HG03095 (cell line): Measurements from ENCODE around the gene VIL1.

Experiments used
- ATAC-seq: cut with Tn5 transposase; IDR thresholded peaks from one replicate; pipeline ENCODE4 v1.9.1; 2021; ENCODE audit warnings: moderate library complexity; ENCODE audit not compliant: unreplicated experiment

VIL1 gene

DNA sequence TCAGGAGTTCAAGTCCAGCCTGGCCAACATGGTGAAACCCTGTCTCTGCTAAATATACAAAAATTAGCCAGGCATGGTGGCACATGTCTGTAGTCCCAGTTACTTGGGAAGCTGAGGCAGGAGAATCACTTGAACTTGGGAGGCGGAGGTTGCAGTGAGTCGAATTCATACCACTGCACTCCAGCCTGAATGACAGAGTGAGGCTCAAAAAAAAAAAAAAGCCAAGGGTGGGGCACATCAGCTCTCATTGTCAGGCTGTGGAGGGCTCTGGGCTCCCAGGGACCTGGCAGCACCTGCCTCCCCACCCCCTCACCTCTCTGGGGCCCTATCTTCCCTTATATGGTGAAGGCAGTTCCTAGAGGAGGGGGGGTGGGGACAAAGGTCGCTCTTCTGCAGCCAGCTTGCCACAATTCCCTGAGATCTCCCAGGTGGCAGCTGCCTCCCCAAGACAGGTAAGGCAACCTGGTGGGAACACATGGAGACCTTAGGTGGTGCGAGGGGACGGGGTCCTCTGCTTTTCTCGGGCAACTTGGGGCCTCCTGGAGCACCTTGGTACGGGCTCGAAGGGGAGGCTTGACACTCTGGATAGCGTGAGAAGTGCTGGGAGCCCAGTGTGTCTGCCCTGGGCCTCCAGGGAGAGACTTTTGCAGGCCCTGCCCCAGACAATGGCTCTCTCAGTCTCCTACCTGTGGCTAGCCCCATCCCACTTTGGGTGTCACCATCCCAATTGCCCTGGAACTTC is at the start of gene VIL1:
VIL1 (plus strand) TSS at position 407 of the 742 bp plus-strand sequence. CDS start 4,656 bp downstream, outside the sequence.
- no peak for ATAC-seq

DNA sequence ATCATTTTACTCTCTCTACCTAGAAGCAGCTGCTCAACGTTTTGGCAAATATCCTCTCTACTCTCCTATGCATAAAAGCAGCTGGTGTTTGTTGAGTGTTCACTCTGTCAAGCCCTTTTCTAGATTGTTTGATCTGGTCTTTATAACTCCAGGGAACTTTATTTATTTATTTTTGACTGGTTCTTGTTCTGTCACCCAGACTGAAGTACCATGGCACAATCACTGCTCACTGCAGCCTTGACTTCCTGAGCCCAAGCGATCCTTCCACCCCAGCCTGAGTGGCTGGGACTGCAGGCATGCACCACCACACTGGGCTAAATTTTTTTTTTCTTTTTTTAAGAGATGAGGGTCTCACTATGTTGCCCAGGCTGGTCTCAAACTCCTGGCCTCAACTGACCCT is 49.6 kb upstream of the VIL1 start:
- ATAC-seq: no peak

DNA sequence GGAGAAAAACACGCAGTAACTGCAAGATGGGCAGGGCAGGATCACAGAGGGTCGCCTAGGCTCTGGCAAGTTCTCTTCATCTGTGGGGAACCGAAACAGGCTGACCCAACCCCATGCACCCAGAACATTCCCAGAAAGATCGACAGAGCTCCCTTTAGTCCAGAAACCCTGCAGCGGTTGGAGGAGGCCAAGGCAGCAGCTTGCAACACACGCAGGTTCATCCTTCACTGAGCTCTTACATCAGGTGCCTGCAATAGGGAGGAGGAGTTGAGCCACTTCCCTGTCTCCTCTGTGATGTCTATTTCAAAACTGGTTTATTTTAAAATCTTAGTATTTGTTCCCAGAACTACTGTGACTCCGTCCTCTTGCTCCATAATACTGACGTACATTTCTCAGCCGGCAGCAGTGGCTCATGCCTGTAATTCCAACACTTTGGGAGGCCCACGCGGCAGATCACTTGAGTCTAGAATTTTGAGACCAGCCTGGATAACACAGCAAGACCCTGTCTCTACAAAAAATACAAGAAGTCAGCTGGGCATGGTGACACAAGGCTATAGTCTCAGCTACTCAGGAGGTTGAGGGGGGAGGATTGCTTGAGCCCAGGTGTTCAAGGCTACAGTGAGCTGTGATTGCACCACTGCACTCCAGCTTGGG is 48.4 kb upstream of the VIL1 start:
- no peak for ATAC-seq

DNA sequence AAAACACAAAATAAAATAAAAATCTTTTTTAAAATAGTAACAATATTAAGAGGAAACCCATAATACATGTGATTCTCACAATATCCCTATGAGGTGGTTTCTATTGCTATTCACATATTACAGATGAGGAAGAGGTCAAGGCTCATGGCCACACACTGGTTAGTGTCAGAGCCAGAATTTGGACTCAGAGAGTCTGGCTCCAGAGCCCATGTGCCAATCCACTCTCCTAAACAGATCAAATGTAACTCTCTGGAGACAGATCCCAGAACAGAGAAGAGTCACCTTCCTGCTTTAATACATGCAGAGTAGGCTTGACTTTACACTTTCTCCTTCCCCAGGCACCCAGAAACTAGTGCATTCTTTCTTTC is 47.0 kb upstream of the VIL1 start:
- no peak for ATAC-seq

DNA sequence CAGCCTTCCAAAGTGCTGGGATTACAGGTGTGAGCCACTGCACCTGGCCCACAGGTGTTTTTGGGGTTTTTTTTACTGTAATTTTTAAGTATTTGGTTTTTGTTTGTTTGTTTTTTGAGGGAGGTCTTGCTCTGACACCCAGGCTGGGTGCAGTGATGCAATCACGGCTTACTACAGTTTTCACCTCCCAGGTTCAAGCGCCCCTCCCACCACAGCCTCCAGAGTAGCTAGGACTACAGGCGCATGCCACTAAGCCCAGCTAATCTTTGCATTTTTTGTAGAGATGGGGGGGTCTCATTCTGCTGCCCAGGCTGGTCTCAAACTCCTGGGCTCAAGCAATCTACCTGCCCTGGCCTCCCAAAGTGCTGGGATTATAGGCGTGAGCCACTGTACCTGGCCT is 44.1 kb upstream of the VIL1 start:
- ATAC-seq: no peak

DNA sequence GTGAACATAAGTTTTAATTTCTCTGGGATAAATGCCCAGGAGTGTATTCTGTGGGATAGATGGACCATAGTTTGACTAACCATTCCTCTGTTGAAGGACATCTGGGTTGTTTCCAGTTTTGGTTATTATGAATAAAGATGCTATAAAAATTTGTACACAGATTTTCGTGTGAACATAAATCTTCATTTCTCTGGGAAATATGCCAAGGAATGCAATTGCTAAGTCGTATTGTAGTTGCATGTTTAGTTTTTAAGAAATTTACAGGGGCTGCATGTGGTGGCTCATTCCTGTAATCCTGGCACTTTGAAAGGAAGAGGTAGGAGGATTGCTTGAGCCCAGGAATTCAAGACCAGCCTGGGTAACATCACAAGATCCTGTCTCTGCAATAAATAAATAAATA is 43.7 kb upstream of the VIL1 start:
- ATAC-seq: no peak

DNA sequence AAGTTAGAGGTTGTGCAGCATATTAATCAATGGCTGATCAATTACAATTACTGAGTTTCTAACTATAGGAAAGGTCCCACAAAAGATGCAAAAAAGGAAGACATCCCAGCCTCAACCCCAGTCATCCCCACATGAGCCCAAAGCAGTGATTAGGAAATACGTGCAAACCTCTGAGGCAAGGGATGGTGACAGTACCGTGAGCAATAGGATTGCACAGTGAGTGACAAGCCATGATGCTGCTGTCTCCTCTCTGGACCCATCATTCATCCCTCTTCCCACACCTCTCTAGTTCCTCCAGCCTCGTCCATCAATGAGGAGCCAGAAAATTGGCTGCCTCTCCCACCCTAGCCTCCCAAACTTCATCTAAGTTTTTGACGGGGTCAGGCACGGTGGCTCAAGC is 40.9 kb upstream of the VIL1 start:
- no peak for ATAC-seq

DNA sequence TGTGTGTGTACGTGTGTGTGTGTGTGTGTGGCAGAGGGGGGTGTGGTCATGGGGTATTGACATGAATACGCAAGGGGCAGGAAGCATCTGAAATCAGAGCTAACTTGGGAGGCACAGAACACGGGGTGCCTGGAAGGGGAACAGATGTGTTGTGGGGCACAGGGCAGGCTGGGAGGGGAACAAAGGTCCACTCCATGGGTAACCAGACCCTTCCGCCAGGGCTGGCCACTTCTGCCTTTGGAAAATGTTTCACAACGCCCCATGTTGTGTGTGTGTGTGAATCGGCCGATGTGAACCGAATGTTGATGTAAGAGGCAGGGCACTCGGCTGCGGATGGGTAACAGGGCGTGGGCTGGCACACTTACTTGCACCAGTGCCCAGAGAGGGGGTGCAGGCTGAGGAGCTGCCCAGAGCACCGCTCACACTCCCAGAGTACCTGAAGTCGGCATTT is 37.0 kb upstream of the VIL1 start, which contains the start of gene SLC11A1:
SLC11A1 (plus strand) TSS at position 358 of the 451 bp plus-strand sequence. CDS start 96 bp downstream, outside the sequence.
- no peak for ATAC-seq

DNA sequence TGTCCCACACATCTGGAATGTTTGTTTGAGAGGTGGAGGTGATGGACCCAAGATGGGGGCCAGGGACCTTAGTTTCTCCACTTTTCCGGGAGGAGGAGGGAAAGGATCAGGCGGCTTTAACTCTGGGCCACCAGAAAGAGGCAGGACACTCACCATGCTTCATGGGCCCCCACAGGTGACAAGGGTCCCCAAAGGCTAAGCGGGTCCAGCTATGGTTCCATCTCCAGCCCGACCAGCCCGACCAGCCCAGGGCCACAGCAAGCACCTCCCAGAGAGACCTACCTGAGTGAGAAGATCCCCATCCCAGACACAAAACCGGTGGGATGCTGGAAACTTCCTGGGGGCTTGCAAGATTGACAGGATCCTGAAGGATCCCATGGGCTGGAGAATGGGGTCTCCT is 36.1 kb upstream of the VIL1 start:
- ATAC-seq: no peak

DNA sequence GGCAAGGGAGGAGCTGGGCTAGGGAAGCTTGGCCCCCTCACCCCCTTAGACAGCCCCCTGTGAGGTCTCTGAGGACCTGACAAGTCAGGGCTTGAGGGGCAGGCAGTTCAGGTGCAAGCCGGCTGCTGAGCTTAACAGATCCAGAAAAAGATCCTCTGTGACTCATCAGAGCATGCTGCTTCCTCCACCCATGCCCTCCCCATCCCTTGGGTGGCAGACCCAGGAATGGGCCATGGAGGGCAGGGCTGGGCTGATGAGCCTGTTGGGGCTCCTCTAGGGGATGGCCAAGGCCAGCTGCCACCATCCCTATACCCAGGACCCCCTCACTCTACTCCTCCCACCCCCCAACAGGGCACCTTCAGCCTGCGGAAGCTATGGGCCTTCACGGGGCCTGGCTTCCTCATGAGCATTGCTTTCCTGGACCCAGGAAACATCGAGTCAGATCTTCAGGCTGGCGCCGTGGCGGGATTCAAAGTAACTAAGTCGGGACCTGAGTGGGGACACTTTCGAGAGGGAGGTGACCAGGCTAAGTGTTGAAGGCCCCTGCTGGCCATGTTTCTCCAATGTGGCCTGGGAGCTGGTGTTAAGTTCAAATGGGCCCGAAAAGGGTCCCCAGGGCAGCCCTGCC is 34.9 kb upstream of the VIL1 start:
- ATAC-seq: no peak

DNA sequence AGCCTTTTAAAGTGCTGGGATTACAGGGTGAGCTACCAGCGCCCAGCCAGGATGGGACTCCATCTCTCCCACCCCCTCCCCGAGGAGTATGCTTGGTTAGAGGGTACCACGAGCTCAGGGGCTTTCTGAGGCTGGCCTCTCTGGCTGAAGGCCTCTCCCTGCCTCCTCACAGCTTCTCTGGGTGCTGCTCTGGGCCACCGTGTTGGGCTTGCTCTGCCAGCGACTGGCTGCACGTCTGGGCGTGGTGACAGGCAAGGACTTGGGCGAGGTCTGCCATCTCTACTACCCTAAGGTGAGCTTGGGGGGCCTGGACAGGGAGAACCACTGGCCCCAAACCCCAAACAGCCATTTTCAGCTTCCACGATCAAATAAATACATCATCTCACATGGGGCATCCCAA is 33.9 kb upstream of the VIL1 start:
- no peak for ATAC-seq

DNA sequence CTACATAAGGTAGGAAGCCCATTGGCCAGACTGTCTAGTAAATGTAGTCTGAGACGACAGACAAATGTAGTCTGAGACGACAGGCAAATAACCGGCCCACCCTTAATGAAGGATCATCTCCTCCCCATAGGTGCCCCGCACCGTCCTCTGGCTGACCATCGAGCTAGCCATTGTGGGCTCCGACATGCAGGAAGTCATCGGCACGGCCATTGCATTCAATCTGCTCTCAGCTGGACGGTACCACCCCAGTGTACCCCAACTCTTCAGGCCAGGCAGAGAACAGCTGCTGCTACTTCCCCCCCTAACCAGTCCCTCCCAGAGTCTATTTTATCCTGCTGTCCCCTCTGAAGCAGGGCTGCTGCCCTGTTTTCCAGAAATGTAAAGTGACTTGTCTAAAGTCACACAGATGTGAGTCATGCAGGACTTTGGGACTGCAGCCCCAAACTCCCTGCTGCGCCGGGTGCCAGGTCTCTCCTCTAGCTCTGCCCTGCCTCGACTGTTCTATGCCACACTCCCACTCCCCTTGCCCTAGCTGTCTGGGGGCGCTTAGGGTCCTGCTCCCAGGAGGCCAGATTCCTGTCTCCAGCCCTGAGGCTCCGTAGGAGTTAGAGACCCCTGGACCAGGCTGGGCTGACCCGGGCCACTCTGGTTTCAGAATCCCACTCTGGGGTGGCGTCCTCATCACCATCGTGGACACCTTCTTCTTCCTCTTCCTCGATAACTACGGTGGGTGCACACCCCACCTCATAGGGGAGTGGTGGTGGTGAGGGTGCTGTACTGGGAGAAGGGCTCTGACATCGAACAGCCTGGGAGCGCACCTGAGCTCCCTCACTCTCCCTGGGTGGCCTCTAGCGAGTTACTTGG is 32.2 kb upstream of the VIL1 start:
- ATAC-seq: no peak

DNA sequence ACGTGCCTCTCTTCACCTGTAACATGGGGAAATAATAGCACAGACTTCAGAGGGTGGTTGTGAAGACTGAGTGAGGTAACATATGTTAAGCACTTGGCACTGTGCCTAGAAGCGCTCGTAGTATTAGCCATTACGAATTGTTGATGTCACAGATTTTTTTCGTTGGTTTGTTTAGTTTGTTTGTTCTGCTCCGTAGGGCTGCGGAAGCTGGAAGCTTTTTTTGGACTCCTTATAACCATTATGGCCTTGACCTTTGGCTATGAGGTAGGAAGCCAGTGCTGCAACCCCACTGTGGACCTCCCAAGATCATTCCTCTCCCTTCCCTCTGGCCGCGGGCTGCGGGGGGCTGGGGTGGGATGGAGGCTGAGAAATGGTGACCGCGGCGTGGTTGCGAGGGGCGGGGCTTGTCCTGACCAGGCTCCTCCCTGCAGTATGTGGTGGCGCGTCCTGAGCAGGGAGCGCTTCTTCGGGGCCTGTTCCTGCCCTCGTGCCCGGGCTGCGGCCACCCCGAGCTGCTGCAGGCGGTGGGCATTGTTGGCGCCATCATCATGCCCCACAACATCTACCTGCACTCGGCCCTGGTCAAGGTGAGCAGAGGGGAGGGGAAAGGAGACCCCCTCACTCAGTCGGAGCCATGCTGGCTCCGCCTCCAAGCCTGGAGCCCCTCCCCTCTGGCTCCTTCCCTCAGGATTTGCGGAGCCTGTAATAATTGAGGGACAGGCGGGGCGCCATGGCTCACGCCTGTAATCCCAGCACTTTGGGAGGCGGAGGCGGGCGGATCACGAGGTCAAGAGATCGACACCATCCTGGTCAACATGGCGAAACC is 31.3 kb upstream of the VIL1 start:
- no peak for ATAC-seq

DNA sequence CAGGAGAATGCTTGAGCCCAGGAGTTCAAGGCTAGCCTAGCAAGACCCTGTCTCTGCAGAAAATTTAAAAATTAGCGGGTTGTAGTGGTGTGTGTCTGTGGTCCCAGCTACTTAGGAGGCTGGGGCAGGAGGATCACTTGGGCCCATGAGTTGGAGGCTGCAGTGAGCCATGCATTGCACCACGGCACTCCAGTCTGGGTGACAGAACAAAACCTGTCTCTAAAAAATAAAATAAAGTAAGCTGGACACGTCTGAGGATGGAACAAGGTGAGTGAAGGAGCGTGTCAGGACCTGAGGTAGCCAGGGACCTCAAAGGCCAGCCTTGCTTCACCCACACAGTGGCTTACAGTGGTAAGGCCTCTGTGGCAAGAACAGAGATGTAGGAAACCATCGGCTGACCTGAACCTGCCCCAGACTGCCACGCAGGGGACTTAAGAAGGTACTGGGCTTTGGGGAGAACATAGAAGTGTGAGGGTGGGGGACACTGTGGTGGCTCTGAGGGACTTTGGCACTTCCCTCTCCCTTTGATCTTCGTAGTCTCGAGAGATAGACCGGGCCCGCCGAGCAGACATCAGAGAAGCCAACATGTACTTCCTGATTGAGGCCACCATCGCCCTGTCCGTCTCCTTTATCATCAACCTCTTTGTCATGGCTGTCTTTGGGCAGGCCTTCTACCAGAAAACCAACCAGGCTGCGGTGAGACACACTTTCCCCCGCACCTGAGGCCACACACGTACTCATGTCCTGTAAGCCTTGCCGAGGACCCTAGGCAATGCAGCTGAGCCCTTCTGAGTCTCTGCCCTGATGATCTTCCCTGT is 29.4 kb upstream of the VIL1 start:
- ATAC-seq: no peak

DNA sequence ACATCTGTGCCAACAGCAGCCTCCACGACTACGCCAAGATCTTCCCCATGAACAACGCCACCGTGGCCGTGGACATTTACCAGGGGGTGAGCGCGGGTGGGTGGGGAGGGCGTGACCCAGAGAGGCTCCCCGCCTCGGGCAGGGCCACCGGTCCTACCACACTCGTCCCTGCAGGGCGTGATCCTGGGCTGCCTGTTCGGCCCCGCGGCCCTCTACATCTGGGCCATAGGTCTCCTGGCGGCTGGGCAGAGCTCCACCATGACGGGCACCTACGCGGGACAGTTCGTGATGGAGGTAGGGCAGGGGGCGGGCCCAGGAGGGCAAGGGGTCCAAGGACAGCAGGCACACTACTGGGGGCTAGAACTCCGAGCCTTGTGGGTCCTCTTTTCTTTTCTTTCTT is 27.7 kb upstream of the VIL1 start:
- ATAC-seq: no peak

DNA sequence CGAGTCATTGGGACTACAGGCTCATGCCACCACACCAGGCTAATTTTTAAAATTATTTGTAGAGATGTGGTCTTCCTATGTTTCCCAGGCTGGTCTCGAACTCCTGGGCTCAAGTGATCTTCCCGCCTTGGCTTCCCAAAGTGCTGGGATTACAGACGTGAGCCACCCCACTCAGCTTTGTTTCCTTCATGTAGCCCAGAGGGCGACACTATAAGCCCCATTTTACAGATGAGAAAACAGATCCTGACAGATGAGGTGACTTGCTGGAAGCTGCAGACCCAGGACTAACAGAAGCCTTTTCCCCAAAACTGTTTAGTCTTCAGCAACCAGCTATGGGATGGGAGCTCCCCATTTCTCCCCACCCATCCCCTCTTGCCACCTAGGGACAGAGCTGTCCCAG is 26.5 kb upstream of the VIL1 start:
- ATAC-seq: no peak

DNA sequence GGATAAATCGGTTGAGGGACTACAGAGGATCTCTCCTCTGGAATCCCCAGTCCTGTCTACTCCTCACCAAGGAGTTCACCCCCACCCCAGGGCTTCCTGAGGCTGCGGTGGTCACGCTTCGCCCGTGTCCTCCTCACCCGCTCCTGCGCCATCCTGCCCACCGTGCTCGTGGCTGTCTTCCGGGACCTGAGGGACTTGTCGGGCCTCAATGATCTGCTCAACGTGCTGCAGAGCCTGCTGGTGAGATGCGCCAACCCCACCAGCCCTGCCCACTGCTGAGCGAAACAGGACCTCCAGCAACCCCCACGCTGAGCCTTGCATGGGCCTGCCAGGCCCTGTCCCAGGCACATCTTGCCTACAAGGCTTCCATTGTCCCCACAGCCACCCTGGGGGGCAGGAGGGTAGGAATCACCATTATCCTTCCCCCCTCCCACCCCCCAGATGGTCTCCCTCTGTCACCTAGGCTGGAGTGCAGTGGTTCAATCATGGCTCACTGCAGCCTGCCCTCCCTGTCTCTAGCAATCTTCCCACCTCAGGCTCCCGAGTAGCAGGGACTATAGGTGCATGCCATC is 25.9 kb upstream of the VIL1 start:
- no peak for ATAC-seq

DNA sequence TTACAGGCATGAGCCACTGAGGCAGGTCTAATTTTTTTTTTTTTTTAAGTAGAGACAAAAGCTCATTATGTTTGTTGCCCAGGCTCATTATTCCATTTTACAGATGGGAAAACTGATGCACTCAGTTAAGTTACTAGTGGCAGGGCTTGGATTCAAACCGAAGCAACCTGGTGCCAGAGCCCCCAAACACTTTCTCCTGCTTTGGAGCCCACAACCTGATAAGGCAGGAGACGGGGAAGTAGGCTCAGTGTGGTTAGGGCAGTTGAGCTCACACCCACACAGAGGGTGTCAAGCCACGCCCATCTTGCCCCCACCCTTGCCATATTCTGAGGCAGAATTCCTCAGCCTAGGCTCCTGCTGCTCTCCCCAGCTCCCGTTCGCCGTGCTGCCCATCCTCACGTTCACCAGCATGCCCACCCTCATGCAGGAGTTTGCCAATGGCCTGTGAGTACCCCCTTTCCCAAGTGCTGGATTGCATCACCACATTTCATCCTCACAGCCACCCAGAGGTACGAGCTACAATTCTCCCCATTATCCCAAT is 25.1 kb upstream of the VIL1 start:
- ATAC-seq: no peak
